HCT116 (cell line): ENCODE results near the gene WDR70. TPM values are rescaled to one million over a fixed set of nuclear protein-coding genes. Genes with fewer than 3 reads are reported as not detected.

Experiments used
- ATAC-seq: fragments of 200-7000 bp; cut with Tn5 transposase; 2 replicates; pipeline ENCODE4 v1.9.1; 2020; ENCODE audit warnings: mild to moderate bottlenecking, moderate library complexity
- BruUV-seq: library from RNA; stranded (reverse); fragments of 400-500 nt; replicated peaks from 2 replicates; lab custom pipeline; 2021; lab: Mats Ljungman, UMichigan
- CTCF ChIA-PET: fragments of 300-600 bp; sonication (Branson Sonifier 250); formaldehyde crosslinking; loops from one replicate; lab custom pipeline; 2021; ENCODE audit warnings: antibody characterized with exemption; lab: Charles Lee
- POLR2A ChIA-PET: fragments of 300-600, 350-600 bp; sonication (Branson Sonifier 250); formaldehyde crosslinking; loops from one replicate; lab custom pipeline; 2021; ENCODE audit warnings: antibody characterized with exemption; lab: Charles Lee
- RAD21 ChIA-PET, 2 experiments: fragments of 300-600 bp; sonication (Branson Sonifier 250); formaldehyde crosslinking; loops; one replicate each; lab custom pipeline; 2023; ENCODE audit warnings: low total read pairs in 2 of 2; ENCODE audit not compliant: uncharacterized antibody in 2 of 2, unreplicated experiment in 2 of 2, low non-redundant PET in 1 of 2; lab: Charles Lee
- DNase-seq: peaks from one replicate; pipeline ENCODE4 v3.0.0-alpha.2; 2010; ENCODE audit warnings: low read depth, low spot score
- H2AFZ ChIP-seq: fragments of 200-600 bp; shearing (Covaris generic), sonication (generic); 2 replicates; pipeline ENCODE4 v1.6.1; 2017; ENCODE audit warnings: low read depth, mixed run types, mixed read lengths, antibody characterized with exemption, low read length; ENCODE audit not compliant: poor library complexity, severe bottlenecking
- H3K27ac ChIP-seq: 2 replicates; pipeline ENCODE4 v1.5.1; 2012; ENCODE audit warnings: low read depth, low read length
- H3K27me3 ChIP-seq: fragments of 200-600 bp; sonication (generic); 2 replicates; pipeline ENCODE4 v1.6.1; 2016; ENCODE audit warnings: mixed run types, low read length, mixed read lengths; ENCODE audit not compliant: insufficient read depth
- H3K36me3 ChIP-seq, 2 experiments: fragments of 200-500 bp in 1 of 2; fragments of 200-600 bp in 1 of 2; sonication (Bioruptor generic) in 1 of 2; sonication (generic) in 1 of 2; 2 replicates each; pipeline versions ENCODE4 v1.5.1 to v1.6.1; 2014 to 2016; ENCODE audit warnings: low read length in 2 of 2, inconsistent platforms in 1 of 2, mixed read lengths in 1 of 2, mixed run types in 1 of 2; ENCODE audit not compliant: insufficient read depth in 2 of 2, control insufficient read depth in 1 of 2
- H3K4me1 ChIP-seq, 2 experiments: fragments of 200-600 bp in 1 of 2; sonication (generic) in 1 of 2; 2 replicates each; pipeline versions ENCODE4 v1.5.1 to v1.6.1; 2012 to 2017; ENCODE audit warnings: low read length in 2 of 2, inconsistent platforms in 1 of 2, mild to moderate bottlenecking in 1 of 2, mixed read lengths in 1 of 2, mixed run types in 1 of 2, moderate library complexity in 1 of 2; ENCODE audit not compliant: insufficient read depth in 2 of 2, control insufficient read depth in 1 of 2
- H3K4me2 ChIP-seq: fragments of 200-600 bp; sonication (generic); 2 replicates; pipeline ENCODE4 v1.6.1; 2017; ENCODE audit warnings: mixed run types, low read length, mixed read lengths
- H3K4me3 ChIP-seq, 2 experiments: fragments of 200-600 bp in 1 of 2; sonication (generic) in 1 of 2; replicated peaks in 1 of 2; 2 replicates each; pipeline ENCODE4 v1.5.1; 2011 to 2016; ENCODE audit warnings: low read length in 2 of 2, control low read depth in 1 of 2, low read depth in 1 of 2, mild to moderate bottlenecking in 1 of 2, mixed read lengths in 1 of 2, mixed run types in 1 of 2
- H3K79me2 ChIP-seq: fragments of 200-600 bp; sonication (generic); 2 replicates; pipeline ENCODE4 v1.6.1; 2017; ENCODE audit warnings: mild to moderate bottlenecking, mixed run types, low read length, moderate library complexity, mixed read lengths; ENCODE audit not compliant: insufficient read depth
- H3K9ac ChIP-seq: fragments of 200-600 bp; sonication (generic); 2 replicates; pipeline ENCODE4 v1.6.1; 2016; ENCODE audit warnings: low read length, mixed read lengths
- H3K9me2 ChIP-seq: fragments of 200-600 bp; sonication (generic), shearing (Covaris generic); 2 replicates; pipeline ENCODE4 v1.6.1; 2017; ENCODE audit warnings: mixed run types, mild to moderate bottlenecking, moderate library complexity; ENCODE audit not compliant: insufficient read depth
- H3K9me3 ChIP-seq, 2 experiments: fragments of 200-500 bp in 1 of 2; fragments of 200-600 bp in 1 of 2; sonication (Bioruptor generic) in 1 of 2; sonication (generic) in 1 of 2; 2 replicates each; pipeline ENCODE4 v1.6.1; 2014 to 2017; ENCODE audit warnings: low read length in 2 of 2, mixed read lengths in 2 of 2, inconsistent platforms in 1 of 2, low read depth in 1 of 2, mild to moderate bottlenecking in 1 of 2, mixed run types in 1 of 2, moderate library complexity in 1 of 2; ENCODE audit not compliant: control insufficient read depth in 1 of 2, insufficient read depth in 1 of 2
- H4K20me1 ChIP-seq: fragments of 200-600 bp; sonication (generic), shearing (Covaris generic); 2 replicates; pipeline ENCODE4 v1.6.1; 2017; ENCODE audit warnings: mixed run types, mild to moderate bottlenecking, moderate library complexity; ENCODE audit not compliant: insufficient read depth
- ATF3 ChIP-seq: IDR thresholded peaks from 2 replicates; pipeline ENCODE4 v1.6.1; 2012
- CTCF ChIP-seq, 3 experiments: fragments of 200-600 bp in 1 of 3; sonication (generic) in 1 of 3; IDR thresholded peaks in 2 of 3; conservative IDR thresholded peaks in 1 of 3; 2 replicates each; pipeline ENCODE4 v1.5.1; 2012 to 2017; ENCODE audit warnings: low read depth in 2 of 3, low read length in 2 of 3, antibody characterized with exemption in 1 of 3, borderline replicate concordance in 1 of 3, control low read depth in 1 of 3, mild to moderate bottlenecking in 1 of 3, mixed read lengths in 1 of 3, mixed run types in 1 of 3, moderate library complexity in 1 of 3; ENCODE audit not compliant: insufficient read depth in 1 of 3
- EGR1 ChIP-seq: IDR thresholded peaks from 2 replicates; pipeline ENCODE4 v1.6.1; 2012; ENCODE audit warnings: low read depth
- ELF1 ChIP-seq: IDR thresholded peaks from 2 replicates; pipeline ENCODE4 v1.6.1; 2012; ENCODE audit warnings: low read depth, borderline replicate concordance
- FOSL1 ChIP-seq: IDR thresholded peaks from 2 replicates; pipeline ENCODE4 v1.6.1; 2012; ENCODE audit warnings: low read depth
- MAX ChIP-seq: IDR thresholded peaks from 2 replicates; pipeline ENCODE4 v1.6.1; 2012
- POLR2A ChIP-seq: IDR thresholded peaks from 2 replicates; pipeline ENCODE4 v1.7.0; 2011; ENCODE audit warnings: borderline replicate concordance; ENCODE audit not compliant: insufficient read depth, insufficient read length; ENCODE audit errors: extremely low read depth
- SP1 ChIP-seq: IDR thresholded peaks from 2 replicates; pipeline ENCODE4 v1.6.1; 2012; ENCODE audit warnings: low read depth
- TCF7L2 ChIP-seq: IDR thresholded peaks from 2 replicates; pipeline ENCODE4 v1.7.0; 2011; ENCODE audit warnings: borderline replicate concordance, inconsistent platforms; ENCODE audit not compliant: insufficient read depth, insufficient read length; ENCODE audit errors: extremely low read depth
- YY1 ChIP-seq: IDR thresholded peaks from 2 replicates; pipeline ENCODE4 v1.6.1; 2011; ENCODE audit warnings: low read length, low read depth, moderate library complexity, mild to moderate bottlenecking; ENCODE audit not compliant: insufficient replicate concordance; ENCODE audit errors: extremely low read depth
- ZFX ChIP-seq: fragments of 450-650 bp; IDR thresholded peaks from 2 replicates; pipeline ENCODE4 v1.6.1; 2017
- ZNF274 ChIP-seq: fragments of 200-500 bp; sonication (Bioruptor generic); IDR thresholded peaks from 2 replicates; pipeline ENCODE4 v1.6.1; 2014; ENCODE audit warnings: mild to moderate bottlenecking, low read depth, low read length, inconsistent platforms
- intact Hi-C: fragments of 100-400 bp; cut with micrococcal nuclease; formaldehyde crosslinking; loops from 2 replicates; pipeline ENCODE4 v1.10.0; 2022
- total RNA-seq: library from RNA; stranded (reverse); gene quantifications from one replicate; pipeline ENCODE4 v1.2.1, GENCODE V29; 2021; ENCODE audit not compliant: unreplicated experiment
- TF ChIP-seq, protein P1 (sequence below): IDR thresholded peaks from 2 replicates; pipeline ENCODE4 v1.6.1; 2012; ENCODE audit warnings: low read depth

Gene WDR70
- total RNA-seq, 1 experiment from 2014 or later, result 31.1 TPM

- H3K27ac ChIP-seq, result no peak overlapping the region
- intact Hi-C loops, result no loop called here
- H3K9ac ChIP-seq, result no peak overlapping the region
- H3K4me3 ChIP-seq, result no peak overlapping the region
- H3K4me1 ChIP-seq, result no peaks in the 10 kb centered on the region
- ChIA-PET RAD21 (no interaction called here), CTCF (no interaction called here), POLR2A (no interaction called here)
- no peaks in the 10 kb centered on the region for H3K9me2 ChIP-seq
- no peaks in the 10 kb centered on the region for H3K27me3 ChIP-seq
- H3K79me2 ChIP-seq, result no peaks in the 10 kb centered on the region
- no peak overlapping the region for H2AFZ ChIP-seq
- TF ChIP-seq MAX (no peak), CTCF (IDR thresholded peaks at IDR 0.05 in 2 of 3, conservative IDR thresholded peaks at IDR 0.05 in 1 of 3; ENCODE audit: borderline replicate concordance in 1 of 3, insufficient read depth in 1 of 3, low read depth in 2 of 3, low read length in 2 of 3) (no peak), POLR2A (no peak), ZFX (no peak), FOSL1 (no peak), EGR1 (no peak), YY1 (no peak), ZNF274 (no peak), ATF3 (no peak), TCF7L2 (no peak), ELF1 (no peak), SP1 (no peak)
- TF ChIP-seq, protein P1, sequence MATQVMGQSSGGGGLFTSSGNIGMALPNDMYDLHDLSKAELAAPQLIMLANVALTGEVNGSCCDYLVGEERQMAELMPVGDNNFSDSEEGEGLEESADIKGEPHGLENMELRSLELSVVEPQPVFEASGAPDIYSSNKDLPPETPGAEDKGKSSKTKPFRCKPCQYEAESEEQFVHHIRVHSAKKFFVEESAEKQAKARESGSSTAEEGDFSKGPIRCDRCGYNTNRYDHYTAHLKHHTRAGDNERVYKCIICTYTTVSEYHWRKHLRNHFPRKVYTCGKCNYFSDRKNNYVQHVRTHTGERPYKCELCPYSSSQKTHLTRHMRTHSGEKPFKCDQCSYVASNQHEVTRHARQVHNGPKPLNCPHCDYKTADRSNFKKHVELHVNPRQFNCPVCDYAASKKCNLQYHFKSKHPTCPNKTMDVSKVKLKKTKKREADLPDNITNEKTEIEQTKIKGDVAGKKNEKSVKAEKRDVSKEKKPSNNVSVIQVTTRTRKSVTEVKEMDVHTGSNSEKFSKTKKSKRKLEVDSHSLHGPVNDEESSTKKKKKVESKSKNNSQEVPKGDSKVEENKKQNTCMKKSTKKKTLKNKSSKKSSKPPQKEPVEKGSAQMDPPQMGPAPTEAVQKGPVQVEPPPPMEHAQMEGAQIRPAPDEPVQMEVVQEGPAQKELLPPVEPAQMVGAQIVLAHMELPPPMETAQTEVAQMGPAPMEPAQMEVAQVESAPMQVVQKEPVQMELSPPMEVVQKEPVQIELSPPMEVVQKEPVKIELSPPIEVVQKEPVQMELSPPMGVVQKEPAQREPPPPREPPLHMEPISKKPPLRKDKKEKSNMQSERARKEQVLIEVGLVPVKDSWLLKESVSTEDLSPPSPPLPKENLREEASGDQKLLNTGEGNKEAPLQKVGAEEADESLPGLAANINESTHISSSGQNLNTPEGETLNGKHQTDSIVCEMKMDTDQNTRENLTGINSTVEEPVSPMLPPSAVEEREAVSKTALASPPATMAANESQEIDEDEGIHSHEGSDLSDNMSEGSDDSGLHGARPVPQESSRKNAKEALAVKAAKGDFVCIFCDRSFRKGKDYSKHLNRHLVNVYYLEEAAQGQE, result no peak
- DNase-seq (no peak), ATAC-seq (no peak)
- H3K4me2 ChIP-seq, result no peak overlapping the region
- no peaks in the 10 kb centered on the region for H3K36me3 ChIP-seq
- no peaks in the 10 kb centered on the region for H4K20me1 ChIP-seq
- no peaks in the 10 kb centered on the region for H3K9me3 ChIP-seq
- no TSS peak for BruUV-seq
Measured at GRCh38 chr5:37755581-37755980, 376.5 kb downstream of the WDR70 start.
